ENCODE data around the gene FOXF1. TPM values are rescaled to one million over a fixed set of nuclear protein-coding genes. Genes with fewer than 3 reads are reported as not detected.

FOXF1 gene
- total and polyA plus RNA-seq, 2 donors (not counting 1 experiment from before 2014, with no cell fraction given) = 14.0 to 31.5 TPM

DNA sequence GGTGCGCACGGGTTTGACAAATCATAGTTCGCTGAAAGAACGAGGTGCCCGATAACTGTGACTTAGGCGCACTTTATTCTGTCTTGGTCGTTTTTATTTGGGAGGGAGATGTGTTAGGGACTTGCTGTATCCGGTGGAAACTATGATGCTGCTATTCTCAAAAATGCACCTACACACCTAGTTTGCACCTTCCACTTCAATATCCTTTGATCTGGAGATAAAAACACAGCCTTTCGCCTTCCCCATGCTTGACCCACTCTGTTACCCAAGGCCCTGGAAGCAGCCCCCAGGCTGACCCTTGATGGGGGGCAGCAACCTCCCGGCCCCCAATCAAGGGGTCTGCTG, 15.0 kb upstream of the FOXF1 start:
- Histone ChIP-seq H3K27me3 (ENCODE audit: control insufficient read depth, insufficient read depth, low read length) (no peaks in the 10 kb centered on the region), H3K9ac (ENCODE audit: insufficient read depth, low read length) (no peak overlapping the region), H4K20me1 (ENCODE audit: control insufficient read depth, extremely low read depth, insufficient read depth, low read length) (no peaks in the 10 kb centered on the region), H3K4me3 (replicated peaks in 1 of 4; ENCODE audit: control extremely low read depth in 1 of 4, insufficient read depth in 1 of 4, low read depth in 3 of 4, low read length in 4 of 4) (no peak overlapping the region), H3K27ac (ENCODE audit: insufficient read depth, low read length) (no peak overlapping the region), H3K4me1 (ENCODE audit: control insufficient read depth, extremely low read depth, insufficient read depth, low read length) (peaks cover 10% of the 10 kb centered on the region), H3K36me3 (ENCODE audit: control insufficient read depth, insufficient read depth, low read length) (peaks cover 2% of the 10 kb centered on the region), H3K79me2 (ENCODE audit: control insufficient read depth, insufficient read depth, low read length) (peaks cover 75% of the 10 kb centered on the region), H2AFZ (ENCODE audit: low read length) (no peak overlapping the region), H3K9me3 (ENCODE audit: control insufficient read depth, insufficient read depth, low read depth, low read length) (no peaks in the 10 kb centered on the region), H3K4me2 (ENCODE audit: extremely low read depth, insufficient read depth, low read length) (no peak overlapping the region)
- TF ChIP-seq EZH2 (IDR thresholded peaks at IDR 0.05; ENCODE audit: low read length, missing control alignments) = no peak
- TF ChIP-seq, protein P1, sequence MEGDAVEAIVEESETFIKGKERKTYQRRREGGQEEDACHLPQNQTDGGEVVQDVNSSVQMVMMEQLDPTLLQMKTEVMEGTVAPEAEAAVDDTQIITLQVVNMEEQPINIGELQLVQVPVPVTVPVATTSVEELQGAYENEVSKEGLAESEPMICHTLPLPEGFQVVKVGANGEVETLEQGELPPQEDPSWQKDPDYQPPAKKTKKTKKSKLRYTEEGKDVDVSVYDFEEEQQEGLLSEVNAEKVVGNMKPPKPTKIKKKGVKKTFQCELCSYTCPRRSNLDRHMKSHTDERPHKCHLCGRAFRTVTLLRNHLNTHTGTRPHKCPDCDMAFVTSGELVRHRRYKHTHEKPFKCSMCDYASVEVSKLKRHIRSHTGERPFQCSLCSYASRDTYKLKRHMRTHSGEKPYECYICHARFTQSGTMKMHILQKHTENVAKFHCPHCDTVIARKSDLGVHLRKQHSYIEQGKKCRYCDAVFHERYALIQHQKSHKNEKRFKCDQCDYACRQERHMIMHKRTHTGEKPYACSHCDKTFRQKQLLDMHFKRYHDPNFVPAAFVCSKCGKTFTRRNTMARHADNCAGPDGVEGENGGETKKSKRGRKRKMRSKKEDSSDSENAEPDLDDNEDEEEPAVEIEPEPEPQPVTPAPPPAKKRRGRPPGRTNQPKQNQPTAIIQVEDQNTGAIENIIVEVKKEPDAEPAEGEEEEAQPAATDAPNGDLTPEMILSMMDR (conservative IDR thresholded peaks at IDR 0.05 in 1 of 2, IDR thresholded peaks at IDR 0.05 in 1 of 2; ENCODE audit: low read depth in 1 of 2, low read length in 2 of 2) = no peak
- DNase-seq (ENCODE audit: low read depth in 2 of 2) = no peak

DNA sequence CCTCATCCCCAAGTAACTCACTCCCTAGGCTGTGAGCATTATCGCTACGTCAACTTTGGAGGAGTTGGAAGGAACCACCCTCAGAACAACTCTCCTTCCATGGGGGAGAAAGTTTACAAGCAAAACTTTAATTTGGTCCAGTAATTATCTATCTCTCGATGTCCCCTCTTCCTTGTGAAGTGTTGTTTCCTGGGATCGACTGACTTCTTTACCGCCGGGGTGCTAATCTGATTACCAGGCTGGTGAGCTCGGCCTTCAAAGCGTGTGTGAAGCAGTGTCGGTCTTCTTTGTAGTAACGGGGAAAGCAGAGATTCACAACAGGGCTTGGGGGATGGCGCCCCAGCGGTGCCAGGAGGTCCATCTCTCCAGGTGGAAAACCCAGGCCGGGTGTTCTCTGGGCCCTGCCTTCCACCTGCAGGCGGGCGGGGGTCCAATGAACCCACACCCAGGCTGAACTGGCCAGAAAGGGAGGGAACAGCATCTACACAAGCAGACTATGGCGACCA, 14.5 kb upstream of the FOXF1 start:
- H4K20me1 ChIP-seq (ENCODE audit: control insufficient read depth, extremely low read depth, insufficient read depth, low read length) = no peaks in the 10 kb centered on the region
- H3K4me1 ChIP-seq (ENCODE audit: control insufficient read depth, extremely low read depth, insufficient read depth, low read length) = peaks cover 10% of the 10 kb centered on the region

DNA sequence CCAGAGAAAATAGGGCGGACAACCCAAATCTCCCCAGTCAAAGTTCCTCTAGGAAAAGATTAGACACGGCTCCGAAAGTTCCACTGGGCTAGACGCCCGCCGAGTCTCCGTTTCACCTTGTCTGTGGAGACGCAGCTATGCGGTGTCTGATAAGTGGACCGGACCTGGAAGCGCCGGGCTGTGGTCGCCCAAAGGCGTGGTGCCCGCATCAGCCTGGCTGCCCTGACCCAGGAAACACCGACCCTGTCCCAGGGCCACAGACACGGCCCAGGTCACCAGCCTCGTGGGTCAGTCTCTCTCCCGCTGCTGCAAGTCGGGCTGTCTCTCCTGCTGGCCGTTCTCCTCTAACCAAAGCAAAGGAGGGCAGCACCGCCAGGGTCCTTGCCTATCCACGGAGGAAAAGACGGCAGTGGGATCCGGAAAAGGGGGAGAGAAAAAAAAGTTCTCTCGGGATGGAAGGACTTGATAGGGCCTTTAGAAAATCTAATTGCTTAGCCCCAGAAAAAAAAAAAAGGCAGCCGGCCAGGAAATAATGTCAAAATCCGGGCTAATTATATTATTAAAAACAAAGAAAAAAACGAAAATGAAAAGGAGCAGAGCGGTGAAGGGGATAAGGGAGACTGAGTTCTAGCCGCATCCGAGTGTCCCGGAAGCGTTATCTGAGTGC, 13.9 kb upstream of the FOXF1 start:
- peaks cover 2% of the 10 kb centered on the region for H3K36me3 ChIP-seq (ENCODE audit: control insufficient read depth, insufficient read depth, low read length)
- peak overlapping the region; percentile 80 for H3K4me2 ChIP-seq (ENCODE audit: extremely low read depth, insufficient read depth, low read length)
- no peaks in the 10 kb centered on the region for H4K20me1 ChIP-seq (ENCODE audit: control insufficient read depth, extremely low read depth, insufficient read depth, low read length)
- peaks cover 82% of the 10 kb centered on the region for H3K79me2 ChIP-seq (ENCODE audit: control insufficient read depth, insufficient read depth, low read length)
- H3K4me3 ChIP-seq (replicated peaks in 1 of 4; ENCODE audit: control extremely low read depth in 1 of 4, insufficient read depth in 1 of 4, low read depth in 3 of 4, low read length in 4 of 4) = peak overlapping the region in 3 of 4 experiments; percentile 29 to 46 (median 35)
- peaks cover 7% of the 10 kb centered on the region for H3K4me1 ChIP-seq (ENCODE audit: control insufficient read depth, extremely low read depth, insufficient read depth, low read length)
- TF ChIP-seq EZH2 (IDR thresholded peaks at IDR 0.05; ENCODE audit: low read length, missing control alignments) = no peak
- TF ChIP-seq, protein P1 (conservative IDR thresholded peaks at IDR 0.05 in 1 of 2, IDR thresholded peaks at IDR 0.05 in 1 of 2; ENCODE audit: low read depth in 1 of 2, low read length in 2 of 2) = no peak
- DNase-seq (ENCODE audit: low read depth in 2 of 2) = no peak
- no peak overlapping the region for H3K9ac ChIP-seq (ENCODE audit: insufficient read depth, low read length)
- H3K9me3 ChIP-seq (ENCODE audit: control insufficient read depth, insufficient read depth, low read depth, low read length) = no peaks in the 10 kb centered on the region
- no peak overlapping the region for H2AFZ ChIP-seq (ENCODE audit: low read length)
- no peaks in the 10 kb centered on the region for H3K27me3 ChIP-seq (ENCODE audit: control insufficient read depth, insufficient read depth, low read length)
- no peak overlapping the region for H3K27ac ChIP-seq (ENCODE audit: insufficient read depth, low read length)

More for the DNA sequence above, 14.5 kb upstream of the FOXF1 start:
- DNase-seq (ENCODE audit: low read depth in 2 of 2) = no peak
- no peaks in the 10 kb centered on the region for H3K9me3 ChIP-seq (ENCODE audit: control insufficient read depth, insufficient read depth, low read depth, low read length)
- no peak overlapping the region for H3K9ac ChIP-seq (ENCODE audit: insufficient read depth, low read length)
- H3K27me3 ChIP-seq (ENCODE audit: control insufficient read depth, insufficient read depth, low read length) = no peaks in the 10 kb centered on the region
- no peak overlapping the region for H3K4me2 ChIP-seq (ENCODE audit: extremely low read depth, insufficient read depth, low read length)
- TF ChIP-seq EZH2 (IDR thresholded peaks at IDR 0.05; ENCODE audit: low read length, missing control alignments) = no peak
- TF ChIP-seq, protein P1 (conservative IDR thresholded peaks at IDR 0.05 in 1 of 2, IDR thresholded peaks at IDR 0.05 in 1 of 2; ENCODE audit: low read depth in 1 of 2, low read length in 2 of 2) = no peak
- no peak overlapping the region for H3K27ac ChIP-seq (ENCODE audit: insufficient read depth, low read length)
- H3K36me3 ChIP-seq (ENCODE audit: control insufficient read depth, insufficient read depth, low read length) = peaks cover 2% of the 10 kb centered on the region
- no peak overlapping the region for H2AFZ ChIP-seq (ENCODE audit: low read length)
- peaks cover 79% of the 10 kb centered on the region for H3K79me2 ChIP-seq (ENCODE audit: control insufficient read depth, insufficient read depth, low read length)
- no peak overlapping the region for H3K4me3 ChIP-seq (replicated peaks in 1 of 4; ENCODE audit: control extremely low read depth in 1 of 4, insufficient read depth in 1 of 4, low read depth in 3 of 4, low read length in 4 of 4)
